ENCODE data around the gene TCTN3. TPM values are rescaled to one million over a fixed set of nuclear protein-coding genes. Genes with fewer than 3 reads are reported as not detected.

Gene TCTN3
- total and polyA plus RNA-seq, 2 of the 4 experiments (the other 2 are of a cell fraction) = 26.9 to 35.1 TPM

GRCh38 chr10:95675403-95676116 is 18.2 kb downstream of the TCTN3 start:
- Histone ChIP-seq H4K5ac (ENCODE audit: low read depth, low read length) (no peak overlapping the region), H2AK9ac (replicated peaks; ENCODE audit: low read depth, low read length, poor library complexity) (no peak overlapping the region), H3K27me3 (ENCODE audit: control insufficient read depth, insufficient read depth, low read length) (no peaks in the 10 kb centered on the region), H3K18ac (ENCODE audit: low read depth, low read length) (no peak overlapping the region), H3K14ac (replicated peaks; ENCODE audit: low read depth, low read length) (no peak overlapping the region), H4K20me1 (ENCODE audit: insufficient read depth, low read length) (no peaks in the 10 kb centered on the region), H4K91ac (ENCODE audit: insufficient read depth, low read depth, low read length) (no peak overlapping the region), H3K36me3 (ENCODE audit: control insufficient read depth, insufficient read depth, low read length) (peaks cover 7% of the 10 kb centered on the region), H3K4ac (ENCODE audit: low read depth, low read length) (no peak overlapping the region), H3K27ac (ENCODE audit: insufficient read depth, low read length) (no peak overlapping the region), H3K9ac (ENCODE audit: low read depth, low read length) (no peak overlapping the region), H2BK20ac (ENCODE audit: low read depth, low read length) (no peak overlapping the region), H3K9me1 (ENCODE audit: insufficient read depth, low read length) (no peaks in the 10 kb centered on the region; the same call in 1 of the 2 replicates), H3K79me1 (ENCODE audit: low read depth in 1 of 2, low read length in 2 of 2) (no peaks in the 10 kb centered on the region), H2BK15ac (ENCODE audit: low read depth, low read length) (no peak overlapping the region), H3K56ac (ENCODE audit: extremely low read depth, insufficient read depth, low read length) (no peak overlapping the region), H3K23ac (ENCODE audit: low read depth, low read length) (no peak overlapping the region), H2BK120ac (ENCODE audit: low read depth, low read length) (no peak overlapping the region), H3K4me1 (ENCODE audit: control insufficient read depth, insufficient read depth, low read length) (no peaks in the 10 kb centered on the region), H3K4me2 (ENCODE audit: low read depth, low read length) (no peak overlapping the region), H3K4me3 (ENCODE audit: insufficient read depth, low read depth, low read length) (no peak overlapping the region), H2AFZ (replicated peaks; ENCODE audit: low read length, poor library complexity) (no peak overlapping the region), H2BK5ac (ENCODE audit: low read depth, low read length, poor library complexity, severe bottlenecking) (no peak overlapping the region), H3K9me3 (ENCODE audit: control insufficient read depth, insufficient read depth, low read length) (no peaks in the 10 kb centered on the region), H4K8ac (ENCODE audit: low read depth in 2 of 2, low read length in 2 of 2) (no peak overlapping the region), H2AK5ac (ENCODE audit: low read depth, low read length) (no peak overlapping the region)
- DNase-seq (no peak), ATAC-seq (ENCODE audit: low read depth) (no peak)
- no TSS peak for BruUV-seq (replicated peaks)
- ChIA-PET POLR2A (ENCODE audit: unreplicated experiment) (no interaction called here), CTCF (no interaction called here)
- in situ Hi-C loops (cut with MboI; ENCODE audit: low sequenced_read_pairs) (no loop called here), intact Hi-C loops (cut with micrococcal nuclease) (loop anchor here (10.0 kb wide), 1 partner anchor 51 kb away; no protein-coding TSS in a partner anchor), dilution Hi-C loops (cut with HindIII; ENCODE audit: low sequenced_read_pairs, unreplicated experiment) (no loop called here)
- WGBS, 2 experiments (ENCODE audit: extremely low coverage in 2 of 2, insufficient read length in 1 of 2) = no CpG with 5 or more reads among the region's 1 CpG
- TF ChIP-seq RAD21 (IDR thresholded peaks at IDR 0.05; ENCODE audit: low read length) (no peak), MAFK (IDR thresholded peaks at IDR 0.05; ENCODE audit: low read depth, low read length) (no peak), NFE2L2 (IDR thresholded peaks at IDR 0.05; ENCODE audit: low read depth, low read length) (no peak), RCOR1 (IDR thresholded peaks at IDR 0.05; ENCODE audit: insufficient replicate concordance, low read length) (no peak), BHLHE40 (IDR thresholded peaks at IDR 0.05; ENCODE audit: low read depth, low read length) (no peak), ELK1 (IDR thresholded peaks at IDR 0.05; ENCODE audit: borderline replicate concordance, low read depth, low read length) (no peak), CEBPB (IDR thresholded peaks at IDR 0.05; ENCODE audit: low read depth, low read length) (no peak), SMC3 (IDR thresholded peaks at IDR 0.05; ENCODE audit: low read depth, low read length) (no peak), RFX5 (IDR thresholded peaks at IDR 0.05; ENCODE audit: low read depth, low read length) (no peak), POLR2A (IDR thresholded peaks at IDR 0.05; ENCODE audit: low read depth, low read length) (no peak), USF2 (IDR thresholded peaks at IDR 0.05; ENCODE audit: low read depth, low read length) (no peak), FOS (IDR thresholded peaks at IDR 0.05; ENCODE audit: low read depth, low read length) (no peak), CHD1 (IDR thresholded peaks at IDR 0.05; ENCODE audit: low read depth, low read length) (no peak), MXI1 (IDR thresholded peaks at IDR 0.05; ENCODE audit: borderline replicate concordance, low read depth, low read length) (no peak)
- TF ChIP-seq, protein P1, sequence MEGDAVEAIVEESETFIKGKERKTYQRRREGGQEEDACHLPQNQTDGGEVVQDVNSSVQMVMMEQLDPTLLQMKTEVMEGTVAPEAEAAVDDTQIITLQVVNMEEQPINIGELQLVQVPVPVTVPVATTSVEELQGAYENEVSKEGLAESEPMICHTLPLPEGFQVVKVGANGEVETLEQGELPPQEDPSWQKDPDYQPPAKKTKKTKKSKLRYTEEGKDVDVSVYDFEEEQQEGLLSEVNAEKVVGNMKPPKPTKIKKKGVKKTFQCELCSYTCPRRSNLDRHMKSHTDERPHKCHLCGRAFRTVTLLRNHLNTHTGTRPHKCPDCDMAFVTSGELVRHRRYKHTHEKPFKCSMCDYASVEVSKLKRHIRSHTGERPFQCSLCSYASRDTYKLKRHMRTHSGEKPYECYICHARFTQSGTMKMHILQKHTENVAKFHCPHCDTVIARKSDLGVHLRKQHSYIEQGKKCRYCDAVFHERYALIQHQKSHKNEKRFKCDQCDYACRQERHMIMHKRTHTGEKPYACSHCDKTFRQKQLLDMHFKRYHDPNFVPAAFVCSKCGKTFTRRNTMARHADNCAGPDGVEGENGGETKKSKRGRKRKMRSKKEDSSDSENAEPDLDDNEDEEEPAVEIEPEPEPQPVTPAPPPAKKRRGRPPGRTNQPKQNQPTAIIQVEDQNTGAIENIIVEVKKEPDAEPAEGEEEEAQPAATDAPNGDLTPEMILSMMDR (conservative IDR thresholded peaks at IDR 0.05; ENCODE audit: low read depth, low read length) = no peak
